NCI-H526 (cell line): ENCODE results near the gene SLC2A6.
A peak's percentile ranks its signal among the peaks of the same experiment; 100 is the strongest.

Source experiments
- DNase-seq, 2 experiments: peaks; one replicate each; lab custom pipeline; 2025; lab: John Stamatoyannopoulos, UW

SLC2A6 gene

GRCh38 chr9:133477461-133477860, 1.4 kb downstream of the SLC2A6 start:
- DNase-seq, result no peak

- no peak for DNase-seq
Observed at GRCh38 chr9:133476941-133477340, 2.0 kb downstream of the SLC2A6 start.

- DNase-seq, result no peak
Observed at GRCh38 chr9:133476036-133476931, 2.6 kb downstream of the SLC2A6 start.

GRCh38 chr9:133475292-133476012, 3.4 kb downstream of the SLC2A6 start:
- DNase-seq, result no peak

GRCh38 chr9:133474853-133475252, 4.0 kb downstream of the SLC2A6 start:
- no peak for DNase-seq

GRCh38 chr9:133474215-133474614, 4.7 kb downstream of the SLC2A6 start:
- DNase-seq, result no peak

GRCh38 chr9:133473743-133474142, 5.2 kb downstream of the SLC2A6 start:
- DNase-seq, result no peak

- no peak for DNase-seq
Observed at GRCh38 chr9:133472753-133473378, 6.0 kb downstream of the SLC2A6 start.

GRCh38 chr9:133472277-133472645, 6.6 kb downstream of the SLC2A6 start:
- no peak for DNase-seq

- no peak for DNase-seq
Observed at GRCh38 chr9:133471551-133472276, 7.2 kb downstream of the SLC2A6 start.

- no peak for DNase-seq
Observed at GRCh38 chr9:133470988-133471387, 7.9 kb downstream of the SLC2A6 start.

GRCh38 chr9:133470427-133470924, 8.4 kb downstream of the SLC2A6 start:
- no peak for DNase-seq

GRCh38 chr9:133468777-133469421, 10.0 kb downstream of the SLC2A6 start:
- DNase-seq, result no peak

GRCh38 chr9:133468374-133468773, 10.5 kb downstream of the SLC2A6 start:
- no peak for DNase-seq

- DNase-seq, result no peak
Observed at GRCh38 chr9:133467101-133467500, 11.8 kb downstream of the SLC2A6 start.

GRCh38 chr9:133465984-133466383, 12.9 kb downstream of the SLC2A6 start:
- DNase-seq, result no peak

GRCh38 chr9:133464638-133465037, 14.3 kb downstream of the SLC2A6 start:
- no peak for DNase-seq

GRCh38 chr9:133463864-133464615, 14.9 kb downstream of the SLC2A6 start:
- DNase-seq, result no peak

- peak; percentile 16 to 46 for DNase-seq
Observed at GRCh38 chr9:133463234-133463863, 15.6 kb downstream of the SLC2A6 start.

GRCh38 chr9:133461975-133462374, 16.9 kb downstream of the SLC2A6 start:
- no peak for DNase-seq
